A673 (cell line): ENCODE data around the gene PRPF40B.

Experiments used
- EZH2 ChIP-seq: fragments of 200-600 bp; sonication (generic); IDR thresholded peaks from 2 replicates; pipeline ENCODE4 v1.6.1; 2017; ENCODE audit warnings: borderline replicate concordance, low read depth, mild to moderate bottlenecking, mixed read lengths, antibody characterized with exemption, low read length; ENCODE audit not compliant: poor library complexity, severe bottlenecking
- TF ChIP-seq, protein P1 (sequence below): fragments of 300-800, 200-600 bp; sonication (generic); conservative IDR thresholded peaks from 2 replicates; pipeline ENCODE4 v1.5.1; 2017; ENCODE audit warnings: low read depth, mild to moderate bottlenecking, antibody characterized with exemption, low read length, moderate library complexity, mixed read lengths

DNA sequence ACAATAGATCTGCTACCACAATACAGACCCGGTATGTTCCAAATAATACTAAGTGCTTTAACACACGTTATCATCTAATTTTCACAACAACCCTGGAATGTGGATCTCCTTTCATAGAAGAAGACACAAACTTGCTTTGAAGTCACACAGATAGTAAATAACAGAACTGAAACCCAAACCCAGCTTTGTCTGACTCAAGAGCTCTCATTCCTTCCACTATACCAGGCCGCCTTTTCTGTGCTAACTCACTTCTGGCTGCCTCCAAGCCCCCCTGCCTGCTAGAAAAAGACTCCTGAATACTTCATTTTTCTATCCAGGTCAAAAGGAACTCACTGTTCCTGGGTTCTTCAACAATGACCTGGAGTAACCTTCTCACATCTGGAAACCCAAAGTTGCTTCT is 37.8 kb downstream of the PRPF40B start:
- TF ChIP-seq, protein P1, sequence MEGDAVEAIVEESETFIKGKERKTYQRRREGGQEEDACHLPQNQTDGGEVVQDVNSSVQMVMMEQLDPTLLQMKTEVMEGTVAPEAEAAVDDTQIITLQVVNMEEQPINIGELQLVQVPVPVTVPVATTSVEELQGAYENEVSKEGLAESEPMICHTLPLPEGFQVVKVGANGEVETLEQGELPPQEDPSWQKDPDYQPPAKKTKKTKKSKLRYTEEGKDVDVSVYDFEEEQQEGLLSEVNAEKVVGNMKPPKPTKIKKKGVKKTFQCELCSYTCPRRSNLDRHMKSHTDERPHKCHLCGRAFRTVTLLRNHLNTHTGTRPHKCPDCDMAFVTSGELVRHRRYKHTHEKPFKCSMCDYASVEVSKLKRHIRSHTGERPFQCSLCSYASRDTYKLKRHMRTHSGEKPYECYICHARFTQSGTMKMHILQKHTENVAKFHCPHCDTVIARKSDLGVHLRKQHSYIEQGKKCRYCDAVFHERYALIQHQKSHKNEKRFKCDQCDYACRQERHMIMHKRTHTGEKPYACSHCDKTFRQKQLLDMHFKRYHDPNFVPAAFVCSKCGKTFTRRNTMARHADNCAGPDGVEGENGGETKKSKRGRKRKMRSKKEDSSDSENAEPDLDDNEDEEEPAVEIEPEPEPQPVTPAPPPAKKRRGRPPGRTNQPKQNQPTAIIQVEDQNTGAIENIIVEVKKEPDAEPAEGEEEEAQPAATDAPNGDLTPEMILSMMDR = no peak
- no peak for TF ChIP-seq EZH2
